Right lobe of liver (tissue), 6 donors: ENCODE data around the gene ZNF492. TPM values are rescaled to one million over a fixed set of nuclear protein-coding genes. Genes with fewer than 3 reads are reported as not detected.

Experiments used
- ATAC-seq, 4 donors: fragments of 200-7000 bp; cut with Tn5 transposase; one replicate each; pipeline ENCODE4 v1.9.1; 2020; ENCODE audit warnings: mild to moderate bottlenecking in 4 of 4, moderate library complexity in 4 of 4
- DNase-seq, 3 donors: peaks; one replicate each; pipeline ENCODE4 v3.0.0-alpha.2; 2020
- H3K27ac ChIP-seq, 3 donors: fragments of 200-600 bp; one replicate each; pipeline ENCODE4 v1.8.0; 2022
- H3K27me3 ChIP-seq, 2 donors: fragments of 200-600 bp; one replicate each; pipeline ENCODE4 v1.8.0; 2022
- H3K36me3 ChIP-seq, 4 donors: fragments of 200-600 bp; sonication (generic) in 1 of 4; one replicate each; pipeline versions ENCODE4 v1.5.1 to v1.8.0; 2017 to 2022; ENCODE audit warnings: control low read depth in 1 of 4
- H3K4me1 ChIP-seq, 4 donors: fragments of 200-600 bp; sonication (generic) in 1 of 4; one replicate each; pipeline versions ENCODE4 v1.5.1 to v1.8.0; 2017 to 2022; ENCODE audit warnings: control low read depth in 1 of 4
- H3K4me3 ChIP-seq, 3 donors: fragments of 200-600 bp; one replicate each; pipeline ENCODE4 v1.8.0; 2022
- H3K9me3 ChIP-seq, 4 donors: fragments of 200-600 bp; sonication (generic) in 1 of 4; one replicate each; pipeline versions ENCODE4 v1.5.1 to v1.8.0; 2017 to 2022; ENCODE audit warnings: control low read depth in 1 of 4
- CTCF ChIP-seq, 4 donors: fragments of 200-600 bp in 3 of 4; fragments of 450-650 bp in 1 of 4; IDR thresholded peaks; one replicate each; pipeline versions ENCODE4 v1.5.1 to v1.8.0; 2016 to 2022; ENCODE audit warnings: antibody characterized with exemption in 4 of 4, mild to moderate bottlenecking in 2 of 4
- POLR2A ChIP-seq: fragments of 450-650 bp; IDR thresholded peaks from one replicate; pipeline ENCODE4 v1.6.1; 2017; ENCODE audit warnings: antibody characterized with exemption, mild to moderate bottlenecking
- WGBS: methylation state at CpG from one replicate; pipeline ENCODE4 v1.1.6; 2018; ENCODE audit warnings: low coverage, low lambda C conversion rate; ENCODE audit not compliant: insufficient coverage; ENCODE audit errors: missing lambda C conversion rate; 5-methylcytosine and 5-hydroxymethylcytosine counted together
- intact Hi-C, 2 donors: fragments of 100-400 bp; cut with DNase I; formaldehyde crosslinking; loops; one replicate each; pipeline versions ENCODE4 v1.11.2 to v1.14.1; 2022
- total RNA-seq, 6 experiments: library from RNA; depleted of rRNA in 2 of 6; stranded (reverse); fragments of >200 nt in 2 of 6; fragmentation: NEBNext Ultra II Directional in 3 of 6; extraction: Animal tissue kit (Norgen Biotek cat#: 25700) in 3 of 6; gene quantifications; one replicate each; pipeline versions ENCODE4 v1.1.0 to v1.2.4, GENCODE V29; 2016 to 2023
- donor health status: DM: no; HTN: yes; CAD: no.
- donor health status: DM: no; HTN: no; CAD: no.
- donor health status: DM: no; HTN: no; CAD: no.
- donor health status: DM: no; HTN: yes; CAD: no.
- donor health status: DM: no; HTN: yes; CAD: no.

ZNF492 gene
- total RNA-seq, 6 experiments from 2014 or later, result 0.07 TPM; not detected in 4

GRCh38 chr19:22601906-22602630 lies 32.1 kb upstream of the ZNF492 start:
- H3K9me3 ChIP-seq, result no peaks in the 10 kb centered on the region
- intact Hi-C loops, result no loop called here
- no peaks in the 10 kb centered on the region for H3K27me3 ChIP-seq
- no peaks in the 10 kb centered on the region for H3K4me1 ChIP-seq
- TF ChIP-seq POLR2A, result no peak
- TF ChIP-seq CTCF (IDR thresholded peaks at IDR 0.05), result no peak
- ATAC-seq (no peak), DNase-seq (no peak)
- H3K36me3 ChIP-seq, result no peaks in the 10 kb centered on the region
- no peak overlapping the region for H3K27ac ChIP-seq
- no peak overlapping the region for H3K4me3 ChIP-seq
- 52% methylated on average over 7 of the region's 12 CpGs for WGBS

GRCh38 chr19:22602631-22603272 lies 31.4 kb upstream of the ZNF492 start:
- H3K9me3 ChIP-seq, result no peaks in the 10 kb centered on the region
- TF ChIP-seq CTCF (IDR thresholded peaks at IDR 0.05) (no peak), POLR2A (no peak)
- no peak for ATAC-seq

DNA sequence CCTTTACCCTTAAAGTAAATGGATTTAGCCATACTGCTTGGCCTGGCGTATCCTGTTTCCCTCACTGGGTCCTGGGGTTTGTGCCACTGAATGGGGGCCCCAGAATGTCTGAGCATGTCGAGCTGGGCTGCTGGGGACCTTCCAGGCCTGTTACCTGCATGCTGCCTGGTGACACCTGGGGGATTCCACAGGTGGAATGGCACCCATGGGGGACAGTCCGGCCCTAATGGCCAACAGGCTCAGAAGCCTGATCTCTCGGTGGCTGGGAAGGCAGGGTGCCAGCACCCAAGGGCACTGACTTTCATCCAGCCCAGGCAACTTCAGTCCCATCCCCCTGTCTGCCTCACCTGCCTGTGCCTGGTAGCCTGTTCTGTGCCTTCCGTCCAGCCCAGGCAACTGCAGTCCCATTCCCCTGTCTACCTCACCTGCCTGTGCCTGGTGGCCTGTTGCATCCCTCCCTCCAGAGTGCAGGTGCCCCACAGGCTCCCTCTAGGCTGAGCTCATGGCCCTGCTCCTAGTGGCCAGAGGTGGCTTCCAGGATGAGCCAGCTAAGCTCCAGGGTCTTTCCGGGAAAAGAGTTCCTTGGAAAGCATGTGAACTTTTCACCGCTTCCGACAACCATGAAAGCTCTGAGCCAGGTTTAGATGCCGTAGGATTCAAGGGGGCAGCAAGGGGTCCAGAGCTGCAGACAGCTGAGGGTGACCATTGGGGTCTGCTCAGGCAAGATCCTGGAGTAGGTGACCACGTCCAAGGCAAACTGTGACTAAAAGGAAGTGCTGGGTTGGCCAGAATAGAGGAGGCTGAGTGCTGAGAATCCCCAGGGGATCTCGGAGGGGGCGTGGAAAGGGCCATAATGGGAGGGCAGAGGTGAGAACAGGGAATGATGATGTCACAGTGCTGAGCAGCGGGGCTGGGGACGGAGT lies 30.3 kb upstream of the ZNF492 start:
- Histone ChIP-seq H3K27me3 (no peaks in the 10 kb centered on the region), H3K4me1 (no peaks in the 10 kb centered on the region), H3K36me3 (no peaks in the 10 kb centered on the region), H3K9me3 (no peaks in the 10 kb centered on the region), H3K4me3 (no peak overlapping the region), H3K27ac (no peak overlapping the region)
- intact Hi-C loops, result no loop called here
- ATAC-seq (no peak), DNase-seq (no peak)
- TF ChIP-seq CTCF (IDR thresholded peaks at IDR 0.05) (no peak), POLR2A (no peak)
- 48% methylated on average over 10 of the region's 14 CpGs for WGBS

More at GRCh38 chr19:22602631-22603272, 31.4 kb upstream of the ZNF492 start:
- H3K36me3 ChIP-seq, result no peaks in the 10 kb centered on the region
- no peak overlapping the region for H3K4me3 ChIP-seq
- no peaks in the 10 kb centered on the region for H3K4me1 ChIP-seq
- 48% methylated on average over 9 of the region's 19 CpGs for WGBS
- no peaks in the 10 kb centered on the region for H3K27me3 ChIP-seq
- intact Hi-C loops, result no loop called here
- DNase-seq, result no peak
- H3K27ac ChIP-seq, result no peak overlapping the region

DNA sequence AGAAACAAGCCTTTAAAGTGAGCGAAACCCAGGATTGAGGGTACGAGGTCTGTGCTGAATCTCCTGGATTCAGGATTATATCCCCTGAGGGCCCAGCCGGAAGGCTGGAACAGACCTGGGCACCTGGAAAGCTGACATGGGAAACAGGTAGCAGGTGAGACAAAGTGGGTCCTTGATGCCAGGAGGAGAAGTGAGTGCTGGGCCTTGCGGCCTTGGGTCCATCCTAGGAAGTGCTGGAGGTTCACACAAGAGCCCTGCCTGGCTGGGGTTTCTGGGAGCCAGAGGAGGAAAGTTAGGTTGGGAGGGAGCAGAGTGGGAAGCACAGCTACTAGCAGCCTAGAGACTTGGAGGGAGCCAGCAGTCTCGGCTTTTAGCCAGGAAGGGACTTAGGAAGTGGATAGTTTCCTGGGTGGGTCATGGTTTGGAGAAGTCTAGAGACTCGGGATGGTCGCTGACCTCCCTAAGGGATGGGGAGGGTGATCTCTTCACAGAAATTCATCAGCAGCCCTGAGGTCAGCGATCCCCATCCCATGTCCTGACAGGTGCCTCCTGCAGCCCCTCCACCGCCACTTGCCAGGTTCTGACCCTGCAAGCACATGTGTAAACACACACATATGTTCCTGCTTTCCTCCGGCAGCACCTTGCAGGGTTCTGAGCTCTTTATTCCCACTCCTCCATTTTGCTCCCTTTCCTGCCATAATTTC lies 29.4 kb upstream of the ZNF492 start:
- no peaks in the 10 kb centered on the region for H3K27me3 ChIP-seq
- no peak overlapping the region for H3K27ac ChIP-seq
- no peak overlapping the region for H3K4me3 ChIP-seq
- no peak for ATAC-seq
- WGBS, result 57% methylated on average over 9 of the region's 10 CpGs
- H3K9me3 ChIP-seq, result no peaks in the 10 kb centered on the region
- intact Hi-C loops, result no loop called here
- DNase-seq, result no peak
- no peaks in the 10 kb centered on the region for H3K4me1 ChIP-seq
- TF ChIP-seq POLR2A (no peak), CTCF (IDR thresholded peaks at IDR 0.05) (no peak)
- H3K36me3 ChIP-seq, result no peaks in the 10 kb centered on the region
